CD4-positive, CD25-positive, alpha-beta regulatory T cell (primary cell): ENCODE results near the gene ELF4. TPM values are rescaled to one million over a fixed set of nuclear protein-coding genes. Genes with fewer than 3 reads are reported as not detected.
A peak's percentile ranks its signal among the peaks of the same experiment; 100 is the strongest.

Experiments used
- ATAC-seq, 2 donors: fragments of 150-1000 bp; cut with Tn5 transposase; one replicate each; pipeline ENCODE4 v1.10.0; 2021; ENCODE audit warnings: low read depth in 2 of 2, moderate number of reproducible peaks in 2 of 2, moderate library complexity in 1 of 2
- DNase-seq, 3 donors: peaks; one replicate each; pipeline versions ENCODE4 v3.0.0 to v3.0.0-alpha.2; 2012 to 2022; ENCODE audit warnings: mixed read lengths in 1 of 3
- H3K27ac ChIP-seq: one replicate; pipeline ENCODE4 v1.7.0; 2013; ENCODE audit warnings: mild to moderate bottlenecking, low read length; ENCODE audit not compliant: insufficient read depth, poor library complexity, severe bottlenecking
- H3K27me3 ChIP-seq: one replicate; pipeline ENCODE4 v1.7.0; 2013; ENCODE audit warnings: low read length; ENCODE audit not compliant: control insufficient read depth, insufficient read depth
- H3K36me3 ChIP-seq: one replicate; pipeline ENCODE4 v1.7.0; 2013; ENCODE audit warnings: mild to moderate bottlenecking, low read length, moderate library complexity; ENCODE audit not compliant: control insufficient read depth, insufficient read depth
- H3K4me1 ChIP-seq: 2 replicates; pipeline ENCODE4 v1.7.0; 2013; ENCODE audit warnings: mild to moderate bottlenecking, low read length; ENCODE audit not compliant: insufficient read depth, control insufficient read depth, poor library complexity, severe bottlenecking
- H3K4me3 ChIP-seq: one replicate; pipeline ENCODE4 v1.7.0; 2013; ENCODE audit warnings: low read depth, mild to moderate bottlenecking, low read length, moderate library complexity
- H3K9me3 ChIP-seq, 2 experiments: 1 replicate in 1 of 2; 2 replicates in 1 of 2; pipeline ENCODE4 v1.7.0; 2013; ENCODE audit warnings: low read length in 2 of 2, mild to moderate bottlenecking in 1 of 2, moderate library complexity in 1 of 2; ENCODE audit not compliant: control insufficient read depth in 2 of 2
- H3K27ac Mint-ChIP-seq, 3 donors: one replicate each; pipeline ENCODE4 v1.8.0; 2020 to 2022; ENCODE audit warnings: mild to moderate bottlenecking in 3 of 3, mixed read lengths in 3 of 3, moderate library complexity in 2 of 3
- H3K27me3 Mint-ChIP-seq: one replicate; pipeline ENCODE4 v1.8.0; 2022; ENCODE audit warnings: mild to moderate bottlenecking, mixed read lengths
- H3K36me3 Mint-ChIP-seq: one replicate; pipeline ENCODE4 v1.8.0; 2020; ENCODE audit warnings: mixed read lengths
- H3K4me1 Mint-ChIP-seq, 4 donors: one replicate each; pipeline ENCODE4 v1.8.0; 2020 to 2022; ENCODE audit warnings: mixed read lengths in 4 of 4, mild to moderate bottlenecking in 1 of 4
- H3K4me3 Mint-ChIP-seq, 4 donors: one replicate each; pipeline ENCODE4 v1.8.0; 2020 to 2022; ENCODE audit warnings: mild to moderate bottlenecking in 4 of 4, mixed read lengths in 4 of 4, moderate library complexity in 3 of 4
- H3K9me3 Mint-ChIP-seq, 7 donors: one replicate each; pipeline ENCODE4 v1.8.0; 2020 to 2022; ENCODE audit warnings: mixed read lengths in 7 of 7, mild to moderate bottlenecking in 3 of 7, moderate library complexity in 2 of 7
- polyA plus RNA-seq, 4 donors: library from polyadenylated mRNA; unstranded; fragments of 300-500 nt; fragmentation: Illumina TruSeq; gene quantifications; one replicate each; pipeline ENCODE4 v1.2.3, GENCODE V29; 2021
- total RNA-seq: library from RNA; stranded (reverse); gene quantifications from one replicate; pipeline ENCODE4 v1.2.3, GENCODE V29; 2022

The ELF4 gene
- total and polyA plus RNA-seq, 5 donors from 2014 or later: 12.1 to 46.7 (median 15.0) TPM

- Histone ChIP-seq H3K4me3 (peak overlapping the region; percentile 19), H3K9me3 (no peaks in the 10 kb centered on the region), H3K4me1 (peaks cover 75% of the 10 kb centered on the region), H3K36me3 (peaks cover 8% of the 10 kb centered on the region), H3K27me3 (no peaks in the 10 kb centered on the region), H3K27ac (peak overlapping the region; percentile 77)
- peaks cover 7% of the 10 kb centered on the region for H3K36me3 Mint-ChIP-seq
- H3K4me3 Mint-ChIP-seq: peak overlapping the region; percentile 88 to 98 (median 88)
- peak overlapping the region; percentile 85 to 94 (median 92) for H3K27ac Mint-ChIP-seq
- H3K9me3 Mint-ChIP-seq: no peaks in the 10 kb centered on the region
- DNase-seq (peak; percentile 45 to 95 (median 74)), ATAC-seq (peak; percentile 79 to 83)
- H3K4me1 Mint-ChIP-seq: peaks cover 0 to 74% (median 24%) of the 10 kb centered on the region in 4 donors
- H3K27me3 Mint-ChIP-seq: no peaks in the 10 kb centered on the region
Measured at GRCh38 chrX:130082244-130083106, 27.8 kb downstream of the ELF4 start.

DNA sequence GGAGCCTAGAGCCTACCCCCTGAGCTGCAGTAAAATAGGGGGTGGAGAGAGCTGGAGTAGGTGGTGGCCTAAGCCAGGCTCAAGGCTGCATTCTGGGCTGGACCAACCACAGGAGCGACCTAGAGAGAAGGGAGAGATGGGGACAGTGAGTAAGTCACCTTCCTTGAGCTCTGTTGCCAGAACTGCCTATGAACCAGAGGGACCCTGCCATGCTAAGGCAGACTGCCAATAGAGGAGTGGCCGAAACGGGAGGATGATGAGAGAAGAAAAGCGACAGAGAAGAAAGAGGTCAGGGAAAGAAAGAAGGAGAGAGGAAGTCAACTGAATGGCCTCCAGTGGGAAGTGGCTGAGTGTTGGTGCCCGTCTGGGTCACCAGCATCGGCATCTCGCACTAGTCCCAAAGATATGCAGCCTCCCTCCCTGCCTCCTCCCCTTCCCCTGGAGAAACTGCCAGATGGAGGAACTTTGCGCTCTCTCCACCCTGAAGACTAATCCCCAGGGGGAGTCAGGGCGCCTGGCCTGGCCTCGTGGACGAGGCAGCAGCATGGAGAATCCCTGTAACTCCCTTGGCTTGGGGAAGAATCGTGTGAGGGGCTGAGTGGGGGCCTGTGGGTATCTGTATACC is 28.8 kb downstream of the ELF4 start:
- peaks cover 8% of the 10 kb centered on the region for H3K36me3 ChIP-seq
- H3K9me3 ChIP-seq: no peaks in the 10 kb centered on the region
- Mint-ChIP-seq H3K27me3 (no peaks in the 10 kb centered on the region), H3K4me3 (peak overlapping the region; percentile 88 to 98 (median 88)), H3K27ac (peak overlapping the region; percentile 85 to 94 (median 92)), H3K36me3 (peaks cover 7% of the 10 kb centered on the region), H3K9me3 (no peaks in the 10 kb centered on the region), H3K4me1 (peaks cover 0 to 65% (median 24%) of the 10 kb centered on the region in 4 donors)
- H3K27ac ChIP-seq: peak overlapping the region; percentile 77
- H3K4me3 ChIP-seq: peak overlapping the region; percentile 19
- ATAC-seq (no peak), DNase-seq (no peak)
- H3K4me1 ChIP-seq: peaks cover 66% of the 10 kb centered on the region
- no peaks in the 10 kb centered on the region for H3K27me3 ChIP-seq

GRCh38 chrX:130080791-130081367 is 29.4 kb downstream of the ELF4 start:
- Histone ChIP-seq H3K36me3 (peaks cover 9% of the 10 kb centered on the region), H3K4me1 (peaks cover 60% of the 10 kb centered on the region), H3K9me3 (no peaks in the 10 kb centered on the region), H3K27ac (peak overlapping the region; percentile 77), H3K27me3 (no peaks in the 10 kb centered on the region), H3K4me3 (no peak overlapping the region)
- Mint-ChIP-seq H3K4me1 (peaks cover 0 to 59% (median 23%) of the 10 kb centered on the region in 4 donors), H3K9me3 (no peaks in the 10 kb centered on the region), H3K27me3 (no peaks in the 10 kb centered on the region), H3K27ac (peak overlapping the region in 2 of 3 donors; percentile 51 to 92), H3K4me3 (peak overlapping the region in 1 of 4 donors; percentile 89), H3K36me3 (peaks cover 7% of the 10 kb centered on the region)
- ATAC-seq (no peak), DNase-seq (no peak)

DNA sequence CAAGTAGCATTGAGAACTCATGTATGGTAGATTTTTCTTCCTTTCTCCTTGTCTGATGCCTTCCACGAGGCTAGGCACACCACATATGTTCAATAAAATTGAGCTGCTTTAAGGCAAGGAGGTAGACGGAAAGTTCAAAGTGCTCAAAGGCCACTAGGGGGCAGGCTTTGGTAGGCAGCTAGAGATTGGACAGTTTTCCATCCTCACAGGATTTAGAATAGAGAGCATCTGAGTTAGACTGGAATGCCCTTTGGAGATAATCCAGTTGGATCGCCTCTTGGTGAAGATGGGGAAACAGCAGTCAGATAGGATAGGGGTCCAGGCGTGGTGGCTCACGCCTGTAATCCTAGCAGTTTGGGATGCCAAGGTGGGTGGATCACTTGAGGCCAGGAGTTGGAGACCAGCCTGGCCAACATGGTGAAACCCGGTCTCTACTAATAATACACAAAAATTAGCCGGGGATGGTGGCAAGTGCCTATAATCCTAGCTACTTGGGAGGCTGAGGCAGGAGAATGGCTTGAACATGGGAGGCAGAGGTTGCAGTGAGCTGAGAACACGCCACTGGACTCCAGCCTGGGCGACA is 30.4 kb downstream of the ELF4 start:
- H3K4me1 Mint-ChIP-seq: peaks cover 0 to 51% (median 23%) of the 10 kb centered on the region in 4 donors
- DNase-seq (peak; percentile 43 to 69 (median 58)), ATAC-seq (no peak)
- no peaks in the 10 kb centered on the region for H3K9me3 Mint-ChIP-seq
- Histone ChIP-seq H3K4me3 (no peak overlapping the region), H3K9me3 (no peaks in the 10 kb centered on the region), H3K27ac (peak overlapping the region; percentile 51), H3K4me1 (peaks cover 51% of the 10 kb centered on the region), H3K36me3 (peaks cover 12% of the 10 kb centered on the region), H3K27me3 (no peaks in the 10 kb centered on the region)
- peak overlapping the region in 3 of 4 donors; percentile 39 to 65 (median 64) for H3K4me3 Mint-ChIP-seq
- H3K27me3 Mint-ChIP-seq: no peaks in the 10 kb centered on the region
- peak overlapping the region; percentile 48 to 90 (median 80) for H3K27ac Mint-ChIP-seq
- peaks cover 10% of the 10 kb centered on the region for H3K36me3 Mint-ChIP-seq

DNA sequence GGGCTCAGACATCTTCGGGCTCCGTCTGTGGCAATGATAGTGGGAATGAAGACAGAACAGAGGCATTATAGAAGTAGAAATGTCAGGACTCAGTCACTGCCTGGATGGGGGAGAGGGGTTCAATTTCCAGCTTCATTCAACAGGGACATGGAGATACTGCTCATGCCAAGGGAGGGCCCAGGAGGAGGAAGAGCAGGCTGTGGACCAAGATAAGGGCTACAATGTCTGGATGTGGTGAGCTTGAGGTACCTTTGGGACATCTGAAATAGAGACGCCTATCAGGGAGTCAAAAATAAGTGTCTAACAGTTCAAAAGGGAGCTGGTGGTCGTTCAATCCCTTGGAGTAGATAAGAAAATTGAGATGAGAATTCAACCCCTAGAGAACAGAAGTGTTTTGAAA is 34.5 kb downstream of the ELF4 start:
- no peak for DNase-seq
- peaks cover 30% of the 10 kb centered on the region for H3K36me3 ChIP-seq
- no peak overlapping the region for H3K27ac ChIP-seq
- Mint-ChIP-seq H3K9me3 (no peaks in the 10 kb centered on the region), H3K36me3 (peaks cover 10% of the 10 kb centered on the region), H3K4me1 (peaks cover 0 to 13% (median 6%) of the 10 kb centered on the region in 4 donors), H3K27me3 (no peaks in the 10 kb centered on the region), H3K4me3 (no peak overlapping the region), H3K27ac (peak overlapping the region in 2 of 3 donors; percentile 51 to 86)
- H3K4me3 ChIP-seq: no peak overlapping the region
- peaks cover 13% of the 10 kb centered on the region for H3K4me1 ChIP-seq
- no peak for ATAC-seq
- H3K27me3 ChIP-seq: no peaks in the 10 kb centered on the region
- no peaks in the 10 kb centered on the region for H3K9me3 ChIP-seq

- H3K9me3 Mint-ChIP-seq: peaks cover 0 to 1% (median 0%) of the 10 kb centered on the region in 7 donors
- DNase-seq (no peak), ATAC-seq (no peak)
- Histone ChIP-seq H3K36me3 (peaks cover 43% of the 10 kb centered on the region), H3K4me3 (no peak overlapping the region), H3K27ac (no peak overlapping the region), H3K4me1 (no peaks in the 10 kb centered on the region), H3K27me3 (no peaks in the 10 kb centered on the region), H3K9me3 (no peaks in the 10 kb centered on the region)
- H3K27me3 Mint-ChIP-seq: no peaks in the 10 kb centered on the region
- no peaks in the 10 kb centered on the region for H3K4me1 Mint-ChIP-seq
- no peak overlapping the region for H3K27ac Mint-ChIP-seq
- peaks cover 4% of the 10 kb centered on the region for H3K36me3 Mint-ChIP-seq
- H3K4me3 Mint-ChIP-seq: no peak overlapping the region
Measured at GRCh38 chrX:130072345-130072740, 38.0 kb downstream of the ELF4 start.

DNA sequence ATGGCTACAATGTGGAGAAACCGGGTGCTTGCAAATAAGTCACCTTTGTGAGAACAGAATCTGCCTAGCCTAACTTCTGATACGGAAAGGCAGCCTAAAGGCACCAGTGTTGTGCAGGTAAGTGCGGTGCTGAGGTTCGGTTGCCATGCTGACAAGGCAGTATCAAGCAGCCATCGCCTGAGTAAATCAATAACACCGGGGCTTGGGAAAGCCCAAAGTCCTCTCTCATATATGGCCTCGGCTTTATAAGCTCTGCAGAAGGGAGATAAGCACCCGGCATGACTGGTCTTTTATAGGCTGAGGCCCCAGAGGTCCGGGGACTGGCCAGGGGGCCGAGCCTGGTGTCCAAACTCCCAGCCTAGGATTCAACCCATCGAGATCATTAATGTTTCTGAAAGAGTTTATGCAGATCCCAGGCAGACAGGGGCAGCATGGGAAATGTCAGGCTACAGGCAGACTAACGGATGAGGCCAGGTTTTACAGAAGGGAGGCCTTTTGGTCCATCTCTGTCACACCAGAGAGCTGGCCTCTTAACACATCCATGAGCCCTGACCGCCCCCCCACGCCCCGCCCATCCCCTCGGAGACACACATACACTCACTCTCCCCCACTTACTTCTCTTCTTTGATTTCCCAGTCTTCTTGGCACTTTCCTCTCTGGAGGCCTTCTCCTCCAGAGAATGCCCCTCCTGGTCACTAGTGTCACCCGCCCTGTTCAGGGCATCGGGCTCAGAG is 38.5 kb downstream of the ELF4 start:
- H3K4me1 ChIP-seq: no peaks in the 10 kb centered on the region
- Mint-ChIP-seq H3K36me3 (peaks cover 6% of the 10 kb centered on the region), H3K4me1 (no peaks in the 10 kb centered on the region), H3K27me3 (no peaks in the 10 kb centered on the region), H3K9me3 (peaks cover 0 to 1% (median 0%) of the 10 kb centered on the region in 7 donors), H3K27ac (no peak overlapping the region), H3K4me3 (no peak overlapping the region)
- no peaks in the 10 kb centered on the region for H3K27me3 ChIP-seq
- no peaks in the 10 kb centered on the region for H3K9me3 ChIP-seq
- no peak for DNase-seq
- no peak for ATAC-seq
- H3K36me3 ChIP-seq: peaks cover 46% of the 10 kb centered on the region
- no peak overlapping the region for H3K27ac ChIP-seq
- no peak overlapping the region for H3K4me3 ChIP-seq
